22Rv1 (cell line): Measurements from ENCODE around the gene ATAD5.

Experiments used
- ZFX ChIP-seq: fragments of 450-650 bp; IDR thresholded peaks from 2 replicates; pipeline ENCODE4 v1.6.1; 2017; ENCODE audit warnings: antibody characterized with exemption, borderline replicate concordance
- TF ChIP-seq, protein P1 (sequence below): fragments of 450-650 bp; IDR thresholded peaks from 2 replicates; pipeline ENCODE4 v1.5.1; 2017; ENCODE audit warnings: mild to moderate bottlenecking

DNA sequence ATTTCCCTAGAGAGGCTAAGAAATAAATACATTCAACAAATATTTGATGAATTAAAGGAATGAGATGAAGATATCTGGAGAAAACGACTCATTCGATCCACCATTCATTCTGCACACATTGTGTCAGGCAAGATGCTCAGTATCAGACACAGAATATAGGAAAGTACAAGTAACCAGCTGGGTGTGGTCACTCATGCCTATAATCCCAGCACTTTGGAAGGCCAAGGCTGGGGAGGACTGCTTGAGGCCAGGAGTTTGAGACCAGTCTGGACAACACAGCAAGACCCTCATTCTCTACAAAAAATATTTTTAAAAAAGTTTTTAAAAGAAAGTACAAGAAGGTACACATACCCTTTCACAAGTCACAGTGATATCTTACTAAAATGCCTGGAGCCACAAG, 49.6 kb upstream of the ATAD5 start:
- TF ChIP-seq, protein P1, sequence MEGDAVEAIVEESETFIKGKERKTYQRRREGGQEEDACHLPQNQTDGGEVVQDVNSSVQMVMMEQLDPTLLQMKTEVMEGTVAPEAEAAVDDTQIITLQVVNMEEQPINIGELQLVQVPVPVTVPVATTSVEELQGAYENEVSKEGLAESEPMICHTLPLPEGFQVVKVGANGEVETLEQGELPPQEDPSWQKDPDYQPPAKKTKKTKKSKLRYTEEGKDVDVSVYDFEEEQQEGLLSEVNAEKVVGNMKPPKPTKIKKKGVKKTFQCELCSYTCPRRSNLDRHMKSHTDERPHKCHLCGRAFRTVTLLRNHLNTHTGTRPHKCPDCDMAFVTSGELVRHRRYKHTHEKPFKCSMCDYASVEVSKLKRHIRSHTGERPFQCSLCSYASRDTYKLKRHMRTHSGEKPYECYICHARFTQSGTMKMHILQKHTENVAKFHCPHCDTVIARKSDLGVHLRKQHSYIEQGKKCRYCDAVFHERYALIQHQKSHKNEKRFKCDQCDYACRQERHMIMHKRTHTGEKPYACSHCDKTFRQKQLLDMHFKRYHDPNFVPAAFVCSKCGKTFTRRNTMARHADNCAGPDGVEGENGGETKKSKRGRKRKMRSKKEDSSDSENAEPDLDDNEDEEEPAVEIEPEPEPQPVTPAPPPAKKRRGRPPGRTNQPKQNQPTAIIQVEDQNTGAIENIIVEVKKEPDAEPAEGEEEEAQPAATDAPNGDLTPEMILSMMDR: no peak
- TF ChIP-seq ZFX: no peak
